Activated naive CD8-positive, alpha-beta T cell treated with anti-CD3 and anti-CD28 coated beads, Interleukin-2, amount 50 U/mL, for 24 hours (primary cell): ENCODE data around the gene ITIH1.

ENCODE experiments used
- ATAC-seq: fragments of 150-1000 bp; cut with Tn5 transposase; one replicate; pipeline ENCODE4 v1.10.0; 2021
- DNase-seq: peaks from one replicate; pipeline ENCODE4 v3.0.0; 2021
- H3K27ac Mint-ChIP-seq: one replicate; pipeline ENCODE4 v1.8.0; 2021; ENCODE audit warnings: mild to moderate bottlenecking, mixed read lengths
- H3K27me3 Mint-ChIP-seq: one replicate; pipeline ENCODE4 v1.8.0; 2021; ENCODE audit warnings: mixed read lengths
- H3K36me3 Mint-ChIP-seq: one replicate; pipeline ENCODE4 v1.8.0; 2021; ENCODE audit warnings: low read depth, mixed read lengths
- H3K4me1 Mint-ChIP-seq: one replicate; pipeline ENCODE4 v1.8.0; 2021; ENCODE audit warnings: mixed read lengths
- H3K4me3 Mint-ChIP-seq: one replicate; pipeline ENCODE4 v1.8.0; 2021; ENCODE audit warnings: mild to moderate bottlenecking, moderate library complexity, mixed read lengths
- H3K9me3 Mint-ChIP-seq: one replicate; pipeline ENCODE4 v1.8.0; 2021; ENCODE audit warnings: mixed read lengths

The ITIH1 gene

GRCh38 chr3:52781741-52782140 is 4.3 kb downstream of the ITIH1 start:
- Mint-ChIP-seq H3K4me3 (no peak overlapping the region), H3K27me3 (peaks cover 2% of the 10 kb centered on the region), H3K4me1 (no peaks in the 10 kb centered on the region), H3K9me3 (no peaks in the 10 kb centered on the region), H3K27ac (no peak overlapping the region), H3K36me3 (no peaks in the 10 kb centered on the region)
- no peak for DNase-seq
- ATAC-seq, result no peak

GRCh38 chr3:52782412-52783210 is 5.2 kb downstream of the ITIH1 start:
- Mint-ChIP-seq H3K9me3 (no peaks in the 10 kb centered on the region), H3K4me3 (no peak overlapping the region)

GRCh38 chr3:52783211-52783555 is 5.8 kb downstream of the ITIH1 start:
- H3K27ac Mint-ChIP-seq, result no peak overlapping the region
- no peaks in the 10 kb centered on the region for H3K4me1 Mint-ChIP-seq
- H3K36me3 Mint-ChIP-seq, result no peaks in the 10 kb centered on the region
- no peaks in the 10 kb centered on the region for H3K9me3 Mint-ChIP-seq
- ATAC-seq (no peak), DNase-seq (no peak)
- peaks cover 2% of the 10 kb centered on the region for H3K27me3 Mint-ChIP-seq
- no peak overlapping the region for H3K4me3 Mint-ChIP-seq

More at GRCh38 chr3:52782412-52783210, 5.2 kb downstream of the ITIH1 start:
- DNase-seq (no peak), ATAC-seq (no peak)
- Mint-ChIP-seq H3K27ac (no peak overlapping the region), H3K4me1 (no peaks in the 10 kb centered on the region), H3K36me3 (no peaks in the 10 kb centered on the region), H3K27me3 (peaks cover 2% of the 10 kb centered on the region)

- Mint-ChIP-seq H3K27me3 (peaks cover 2% of the 10 kb centered on the region), H3K9me3 (no peaks in the 10 kb centered on the region), H3K27ac (no peak overlapping the region), H3K4me3 (no peak overlapping the region), H3K4me1 (no peaks in the 10 kb centered on the region), H3K36me3 (no peaks in the 10 kb centered on the region)
- DNase-seq, result no peak
- no peak for ATAC-seq
Measured at GRCh38 chr3:52784021-52784621, 6.7 kb downstream of the ITIH1 start.

- no peaks in the 10 kb centered on the region for H3K36me3 Mint-ChIP-seq
- DNase-seq (no peak), ATAC-seq (no peak)
- H3K4me1 Mint-ChIP-seq, result no peaks in the 10 kb centered on the region
- H3K4me3 Mint-ChIP-seq, result no peak overlapping the region
- H3K9me3 Mint-ChIP-seq, result no peaks in the 10 kb centered on the region
- no peak overlapping the region for H3K27ac Mint-ChIP-seq
- H3K27me3 Mint-ChIP-seq, result peaks cover 2% of the 10 kb centered on the region
Measured at GRCh38 chr3:52784931-52785590, 7.7 kb downstream of the ITIH1 start.

- H3K9me3 Mint-ChIP-seq, result no peaks in the 10 kb centered on the region
- no peaks in the 10 kb centered on the region for H3K4me1 Mint-ChIP-seq
- no peak overlapping the region for H3K27ac Mint-ChIP-seq
- ATAC-seq, result no peak
- H3K27me3 Mint-ChIP-seq, result peaks cover 2% of the 10 kb centered on the region
- no peak overlapping the region for H3K4me3 Mint-ChIP-seq
- no peak for DNase-seq
- H3K36me3 Mint-ChIP-seq, result no peaks in the 10 kb centered on the region
Measured at GRCh38 chr3:52786330-52787215, 9.2 kb downstream of the ITIH1 start.

GRCh38 chr3:52787246-52787645 is 9.8 kb downstream of the ITIH1 start:
- H3K27ac Mint-ChIP-seq, result no peak overlapping the region
- H3K4me1 Mint-ChIP-seq, result no peaks in the 10 kb centered on the region
- H3K36me3 Mint-ChIP-seq, result no peaks in the 10 kb centered on the region
- ATAC-seq (no peak), DNase-seq (no peak)
- no peaks in the 10 kb centered on the region for H3K9me3 Mint-ChIP-seq
- no peaks in the 10 kb centered on the region for H3K27me3 Mint-ChIP-seq
- no peak overlapping the region for H3K4me3 Mint-ChIP-seq

- H3K36me3 Mint-ChIP-seq, result no peaks in the 10 kb centered on the region
- H3K4me1 Mint-ChIP-seq, result no peaks in the 10 kb centered on the region
- no peak overlapping the region for H3K4me3 Mint-ChIP-seq
- no peak overlapping the region for H3K27ac Mint-ChIP-seq
- ATAC-seq, result no peak
- no peaks in the 10 kb centered on the region for H3K27me3 Mint-ChIP-seq
- no peaks in the 10 kb centered on the region for H3K9me3 Mint-ChIP-seq
- DNase-seq, result no peak
Measured at GRCh38 chr3:52787672-52788625, 10.6 kb downstream of the ITIH1 start.

- ATAC-seq (no peak), DNase-seq (no peak)
- no peak overlapping the region for H3K27ac Mint-ChIP-seq
- H3K4me1 Mint-ChIP-seq, result no peaks in the 10 kb centered on the region
- H3K36me3 Mint-ChIP-seq, result no peaks in the 10 kb centered on the region
- H3K4me3 Mint-ChIP-seq, result no peak overlapping the region
- H3K9me3 Mint-ChIP-seq, result no peaks in the 10 kb centered on the region
- H3K27me3 Mint-ChIP-seq, result no peaks in the 10 kb centered on the region
Measured at GRCh38 chr3:52788890-52789745, 11.7 kb downstream of the ITIH1 start.

- no peak for ATAC-seq
- DNase-seq, result no peak
- no peaks in the 10 kb centered on the region for H3K9me3 Mint-ChIP-seq
- no peaks in the 10 kb centered on the region for H3K36me3 Mint-ChIP-seq
- no peaks in the 10 kb centered on the region for H3K27me3 Mint-ChIP-seq
- H3K4me3 Mint-ChIP-seq, result no peak overlapping the region
- no peaks in the 10 kb centered on the region for H3K4me1 Mint-ChIP-seq
- H3K27ac Mint-ChIP-seq, result no peak overlapping the region
Measured at GRCh38 chr3:52789746-52790040, 12.3 kb downstream of the ITIH1 start.

- H3K9me3 Mint-ChIP-seq, result no peaks in the 10 kb centered on the region
- ATAC-seq (no peak), DNase-seq (no peak)
Measured at GRCh38 chr3:52790337-52790736, 12.9 kb downstream of the ITIH1 start.

GRCh38 chr3:52790741-52791140 is 13.3 kb downstream of the ITIH1 start:
- Mint-ChIP-seq H3K4me3 (no peak overlapping the region), H3K9me3 (no peaks in the 10 kb centered on the region), H3K27ac (no peak overlapping the region), H3K27me3 (no peaks in the 10 kb centered on the region), H3K4me1 (no peaks in the 10 kb centered on the region), H3K36me3 (no peaks in the 10 kb centered on the region)
- no peak for DNase-seq
- ATAC-seq, result no peak

More at GRCh38 chr3:52790337-52790736, 12.9 kb downstream of the ITIH1 start:
- no peaks in the 10 kb centered on the region for H3K27me3 Mint-ChIP-seq
- H3K4me1 Mint-ChIP-seq, result no peaks in the 10 kb centered on the region
- H3K36me3 Mint-ChIP-seq, result no peaks in the 10 kb centered on the region
- no peak overlapping the region for H3K27ac Mint-ChIP-seq
- H3K4me3 Mint-ChIP-seq, result no peak overlapping the region

GRCh38 chr3:52791366-52791765 is 14.0 kb downstream of the ITIH1 start:
- no peaks in the 10 kb centered on the region for H3K4me1 Mint-ChIP-seq
- H3K27ac Mint-ChIP-seq, result no peak overlapping the region
- no peaks in the 10 kb centered on the region for H3K36me3 Mint-ChIP-seq
- no peak for ATAC-seq
- H3K27me3 Mint-ChIP-seq, result no peaks in the 10 kb centered on the region
- no peak overlapping the region for H3K4me3 Mint-ChIP-seq
- H3K9me3 Mint-ChIP-seq, result no peaks in the 10 kb centered on the region
- no peak for DNase-seq
